MM.1S (cell line): ENCODE measurements around the gene MBOAT2.

ENCODE experiments used
- DNase-seq: peaks from one replicate; pipeline ENCODE4 v3.0.0-alpha.2; 2015
- H2AFZ ChIP-seq: fragments of 300-600 bp; sonication (generic); 2 replicates; pipeline ENCODE4 v1.6.0; 2016; ENCODE audit warnings: antibody characterized with exemption, low read length
- H3F3A ChIP-seq: fragments of 300-600 bp; sonication (generic); 2 replicates; pipeline ENCODE4 v1.6.1; 2016; ENCODE audit warnings: mild to moderate bottlenecking, antibody characterized with exemption, low read length, moderate library complexity, mixed read lengths; ENCODE audit not compliant: insufficient read depth
- H3K27ac ChIP-seq: fragments of 300-600 bp; sonication (generic); 2 replicates; pipeline ENCODE4 v1.5.1; 2016; ENCODE audit warnings: mild to moderate bottlenecking, low read length
- H3K27me3 ChIP-seq: fragments of 300-600 bp; sonication (generic); replicated peaks from 2 replicates; pipeline ENCODE4 v1.6.0; 2016; ENCODE audit warnings: low read length; ENCODE audit not compliant: insufficient read depth
- H3K36me3 ChIP-seq: fragments of 300-600 bp; sonication (generic); replicated peaks from 2 replicates; pipeline ENCODE4 v1.6.1; 2016; ENCODE audit warnings: mild to moderate bottlenecking, low read length, mixed read lengths; ENCODE audit not compliant: insufficient read depth
- H3K4me1 ChIP-seq: fragments of 300-600 bp; sonication (generic); 2 replicates; pipeline ENCODE4 v1.6.1; 2016; ENCODE audit warnings: low read length, mixed read lengths
- H3K4me2 ChIP-seq: fragments of 300-600 bp; sonication (generic); 2 replicates; pipeline ENCODE4 v1.6.0; 2016; ENCODE audit warnings: low read depth, low read length
- H3K4me3 ChIP-seq: fragments of 300-600 bp; sonication (generic); 2 replicates; pipeline ENCODE4 v1.5.1; 2016; ENCODE audit warnings: low read length, mixed read lengths
- H3K79me2 ChIP-seq: fragments of 300-600 bp; sonication (generic); 2 replicates; pipeline ENCODE4 v1.6.1; 2016; ENCODE audit warnings: mixed run types, low read length, mixed read lengths
- H3K9ac ChIP-seq: fragments of 300-600 bp; sonication (generic); 2 replicates; pipeline ENCODE4 v1.6.1; 2016; ENCODE audit warnings: low read length, mixed read lengths
- H3K9me2 ChIP-seq: fragments of 300-600 bp; sonication (generic); replicated peaks from 2 replicates; pipeline ENCODE4 v1.6.1; 2016; ENCODE audit warnings: mild to moderate bottlenecking, low read length, mixed read lengths; ENCODE audit not compliant: insufficient read depth
- H3K9me3 ChIP-seq: fragments of 300-600 bp; sonication (generic); replicated peaks from 2 replicates; pipeline ENCODE4 v1.6.1; 2016; ENCODE audit warnings: mild to moderate bottlenecking, low read length, mixed read lengths; ENCODE audit not compliant: insufficient read depth
- H4K20me1 ChIP-seq: fragments of 300-600 bp; sonication (generic); 2 replicates; pipeline ENCODE4 v1.6.1; 2016; ENCODE audit warnings: mild to moderate bottlenecking, low read length, moderate library complexity, mixed read lengths; ENCODE audit not compliant: insufficient read depth
- EZH2 ChIP-seq: fragments of 300-600 bp; sonication (generic); optimal IDR thresholded peaks from 2 replicates; pipeline ENCODE3; 2017; ENCODE audit warnings: low read depth, mild to moderate bottlenecking, antibody characterized with exemption, low read length, mixed read lengths
- EZH2phosphoT487 ChIP-seq: fragments of 300-600 bp; sonication (generic); IDR thresholded peaks from 2 replicates; pipeline ENCODE4 v1.6.1; 2018; ENCODE audit warnings: antibody characterized with exemption, low read length
- TF ChIP-seq, protein P1 (sequence below): fragments of 300-600 bp; sonication (generic); IDR thresholded peaks from 2 replicates; pipeline ENCODE4 v1.5.1; 2016; ENCODE audit warnings: antibody characterized with exemption, low read length, mixed read lengths

The MBOAT2 gene

GRCh38 chr2:8993902-8994278 is 9.6 kb downstream of the MBOAT2 start:
- Histone ChIP-seq H3K4me2 (no peak overlapping the region), H3F3A (no peaks in the 10 kb centered on the region), H2AFZ (no peak overlapping the region), H3K9me2 (no peaks in the 10 kb centered on the region), H3K27me3 (no peaks in the 10 kb centered on the region), H3K9me3 (no peaks in the 10 kb centered on the region), H3K4me3 (no peak overlapping the region), H4K20me1 (no peaks in the 10 kb centered on the region), H3K4me1 (peaks cover 7% of the 10 kb centered on the region; the same call in 1 of the 2 replicates), H3K27ac (no peak overlapping the region), H3K9ac (no peak overlapping the region), H3K36me3 (no peaks in the 10 kb centered on the region), H3K79me2 (0 out of 2 replicates have a peak, but pooled peaks cover 1% of the 10 kb centered on the region)
- TF ChIP-seq EZH2: no peak
- TF ChIP-seq, protein P1, sequence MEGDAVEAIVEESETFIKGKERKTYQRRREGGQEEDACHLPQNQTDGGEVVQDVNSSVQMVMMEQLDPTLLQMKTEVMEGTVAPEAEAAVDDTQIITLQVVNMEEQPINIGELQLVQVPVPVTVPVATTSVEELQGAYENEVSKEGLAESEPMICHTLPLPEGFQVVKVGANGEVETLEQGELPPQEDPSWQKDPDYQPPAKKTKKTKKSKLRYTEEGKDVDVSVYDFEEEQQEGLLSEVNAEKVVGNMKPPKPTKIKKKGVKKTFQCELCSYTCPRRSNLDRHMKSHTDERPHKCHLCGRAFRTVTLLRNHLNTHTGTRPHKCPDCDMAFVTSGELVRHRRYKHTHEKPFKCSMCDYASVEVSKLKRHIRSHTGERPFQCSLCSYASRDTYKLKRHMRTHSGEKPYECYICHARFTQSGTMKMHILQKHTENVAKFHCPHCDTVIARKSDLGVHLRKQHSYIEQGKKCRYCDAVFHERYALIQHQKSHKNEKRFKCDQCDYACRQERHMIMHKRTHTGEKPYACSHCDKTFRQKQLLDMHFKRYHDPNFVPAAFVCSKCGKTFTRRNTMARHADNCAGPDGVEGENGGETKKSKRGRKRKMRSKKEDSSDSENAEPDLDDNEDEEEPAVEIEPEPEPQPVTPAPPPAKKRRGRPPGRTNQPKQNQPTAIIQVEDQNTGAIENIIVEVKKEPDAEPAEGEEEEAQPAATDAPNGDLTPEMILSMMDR: no peak
- no peak for TF ChIP-seq EZH2phosphoT487
- no peak for DNase-seq

DNA sequence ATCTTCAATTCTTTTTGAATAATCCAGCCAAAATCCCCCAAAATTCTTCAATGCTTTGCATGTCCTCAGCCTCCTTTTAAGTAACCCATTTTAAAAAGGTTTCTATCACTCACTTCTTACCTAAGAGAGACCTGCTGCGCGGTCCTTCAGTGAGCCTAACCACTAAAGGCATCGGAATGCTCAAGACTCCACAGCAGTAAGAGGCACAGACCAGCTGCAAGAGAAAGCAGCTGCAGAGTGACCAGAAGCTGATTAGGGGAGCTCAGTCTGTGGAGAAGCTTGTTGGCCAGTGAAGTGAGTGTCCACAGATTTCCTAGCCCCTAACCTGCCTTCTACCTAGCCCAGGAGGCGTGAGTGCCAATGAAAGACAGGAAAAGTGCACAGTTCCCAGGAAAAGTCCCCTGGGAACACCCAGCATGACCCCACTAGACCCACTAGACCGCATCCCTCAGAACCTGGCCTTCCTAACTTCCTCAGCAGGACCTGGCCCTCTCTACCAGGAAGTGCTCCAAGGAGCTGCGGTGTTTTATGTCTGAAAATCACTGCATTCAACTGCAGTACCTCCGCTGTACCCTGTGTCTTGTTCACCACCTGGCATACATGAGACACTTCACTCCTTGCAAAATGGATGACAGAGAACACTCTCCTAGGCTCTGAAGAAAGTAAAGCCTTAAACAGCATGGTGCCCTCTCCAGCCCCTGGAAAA is 10.1 kb downstream of the MBOAT2 start:
- TF ChIP-seq, protein P1: no peak
- no peak for TF ChIP-seq EZH2
- TF ChIP-seq EZH2phosphoT487: no peak
- no peak overlapping the region for H3K4me2 ChIP-seq
- no peak overlapping the region for H3K4me3 ChIP-seq
- no peaks in the 10 kb centered on the region for H3K36me3 ChIP-seq
- H3K27me3 ChIP-seq: no peaks in the 10 kb centered on the region
- H3K9ac ChIP-seq: no peak overlapping the region
- no peaks in the 10 kb centered on the region for H4K20me1 ChIP-seq
- H3K27ac ChIP-seq: no peak overlapping the region
- no peaks in the 10 kb centered on the region for H3F3A ChIP-seq
- H2AFZ ChIP-seq: no peak overlapping the region
- no peaks in the 10 kb centered on the region for H3K9me2 ChIP-seq
- no peak for DNase-seq
- no peaks in the 10 kb centered on the region for H3K79me2 ChIP-seq
- no peaks in the 10 kb centered on the region for H3K9me3 ChIP-seq
- peaks cover 7% of the 10 kb centered on the region; the same call in 1 of the 2 replicates for H3K4me1 ChIP-seq

GRCh38 chr2:8992643-8993042 is 10.8 kb downstream of the MBOAT2 start:
- Histone ChIP-seq H3K27me3 (no peaks in the 10 kb centered on the region), H3K79me2 (no peaks in the 10 kb centered on the region), H3K9me2 (no peaks in the 10 kb centered on the region), H3K4me1 (peaks cover 7% of the 10 kb centered on the region; the same call in 1 of the 2 replicates), H3K36me3 (no peaks in the 10 kb centered on the region), H2AFZ (no peak overlapping the region), H4K20me1 (no peaks in the 10 kb centered on the region), H3F3A (no peaks in the 10 kb centered on the region), H3K4me2 (no peak overlapping the region), H3K9me3 (no peaks in the 10 kb centered on the region), H3K27ac (no peak overlapping the region), H3K9ac (no peak overlapping the region), H3K4me3 (no peak overlapping the region)
- DNase-seq: no peak
- TF ChIP-seq EZH2 (no peak), EZH2phosphoT487 (no peak)
- TF ChIP-seq, protein P1: no peak
